Neural crest cell (in vitro differentiated cells): ENCODE measurements around the gene ARR3. TPM values are rescaled to one million over a fixed set of nuclear protein-coding genes. Genes with fewer than 3 reads are reported as not detected.
"Not testable (repeated sequence)": the region's sequence is repeated elsewhere in the genome, so short reads cannot be mapped to it uniquely, and the experiment has no call there.

Source experiments
- DNase-seq: peaks from one replicate; pipeline ENCODE4 v3.0.0; 2021; ENCODE audit warnings: low read depth, mixed read lengths, low spot score
- H3K27ac Mint-ChIP-seq: one replicate; pipeline ENCODE4 v1.8.0; 2021; ENCODE audit warnings: mild to moderate bottlenecking, mixed read lengths; ENCODE audit not compliant: unreplicated experiment
- H3K27me3 Mint-ChIP-seq: 2 replicates; pipeline ENCODE4 v1.8.0; 2021; ENCODE audit warnings: low read depth, mild to moderate bottlenecking, mixed read lengths
- H3K36me3 Mint-ChIP-seq: 2 replicates; pipeline ENCODE4 v1.8.0; 2021; ENCODE audit warnings: low read depth, mild to moderate bottlenecking, mixed read lengths
- H3K4me1 Mint-ChIP-seq: 2 replicates; pipeline ENCODE4 v1.8.0; 2021; ENCODE audit warnings: mixed read lengths
- H3K4me3 Mint-ChIP-seq: one replicate; pipeline ENCODE4 v1.8.0; 2021; ENCODE audit warnings: mild to moderate bottlenecking, mixed read lengths
- H3K9me3 Mint-ChIP-seq: 2 replicates; pipeline ENCODE4 v1.8.0; 2021; ENCODE audit warnings: mixed read lengths
- CTCF ChIP-seq: fragments of 200-600 bp; sonication (generic); conservative IDR thresholded peaks from 2 replicates; pipeline ENCODE4 v1.5.0; 2021; ENCODE audit warnings: antibody characterized with exemption, mild to moderate bottlenecking
- total RNA-seq: library from RNA; stranded (reverse); gene quantifications from 2 replicates; pipeline ENCODE4 v1.2.1, GENCODE V29; 2021

The ARR3 gene
- total RNA-seq, 1 donor from 2014 or later: not detected

GRCh38 chrX:70234355-70234754 is 33.8 kb upstream of the ARR3 start, which contains the start of gene AWAT1:
Gene AWAT1, plus strand, starts transcription at chrX:70234655. Its CDS starts 41 bp downstream, at chrX:70234696.
- no peak for TF ChIP-seq CTCF
- Mint-ChIP-seq H3K4me3 (no peak within 1 kb of the TSS), H3K27ac (no peak within 1 kb of the TSS), H3K9me3 (peaks cover 11% of the 10 kb centered on the region), H3K36me3 (no peaks in the 10 kb centered on the region), H3K27me3 (peaks cover 2% of the 10 kb centered on the region), H3K4me1 (no peaks in the 10 kb centered on the region)
- no peak for DNase-seq

GRCh38 chrX:70240751-70241150 is 27.4 kb upstream of the ARR3 start:
- TF ChIP-seq CTCF: no peak
- peaks cover 2% of the 10 kb centered on the region for H3K36me3 Mint-ChIP-seq
- no peak overlapping the region for H3K4me3 Mint-ChIP-seq
- DNase-seq: no peak
- H3K9me3 Mint-ChIP-seq: peaks cover 9% of the 10 kb centered on the region
- H3K4me1 Mint-ChIP-seq: no peaks in the 10 kb centered on the region
- no peaks in the 10 kb centered on the region for H3K27me3 Mint-ChIP-seq
- H3K27ac Mint-ChIP-seq: no peak overlapping the region

DNA sequence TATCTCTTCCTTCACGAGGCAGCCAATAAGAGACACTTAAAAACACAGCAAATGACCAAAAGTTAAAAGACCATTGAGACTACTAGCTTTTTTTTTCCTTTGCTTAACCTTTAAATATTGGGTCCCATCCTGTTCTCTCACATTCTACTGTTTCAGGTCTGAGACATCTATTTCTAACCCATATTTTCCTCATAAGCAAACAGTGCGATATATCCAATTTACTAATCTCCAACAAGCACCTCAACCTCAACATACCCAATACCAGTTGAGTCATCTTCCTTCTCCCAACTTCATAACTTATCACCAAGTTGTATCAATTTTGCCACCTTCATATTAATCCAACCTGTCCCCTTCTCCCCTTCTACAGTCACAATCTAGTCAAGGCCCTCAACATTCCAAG is 26.6 kb upstream of the ARR3 start:
- no peak for DNase-seq
- Mint-ChIP-seq H3K4me1 (no peaks in the 10 kb centered on the region), H3K27me3 (no peaks in the 10 kb centered on the region), H3K9me3 (peaks cover 6% of the 10 kb centered on the region), H3K27ac (no peak overlapping the region), H3K36me3 (peaks cover 2% of the 10 kb centered on the region), H3K4me3 (no peak overlapping the region)
- TF ChIP-seq CTCF: no peak

- not testable (repeated sequence) for H3K27me3 Mint-ChIP-seq, H3K9me3 Mint-ChIP-seq, H3K36me3 Mint-ChIP-seq, H3K4me3 Mint-ChIP-seq, H3K4me1 Mint-ChIP-seq, H3K27ac Mint-ChIP-seq, DNase-seq
Measured at GRCh38 chrX:70243601-70244000, 24.5 kb upstream of the ARR3 start.

DNA sequence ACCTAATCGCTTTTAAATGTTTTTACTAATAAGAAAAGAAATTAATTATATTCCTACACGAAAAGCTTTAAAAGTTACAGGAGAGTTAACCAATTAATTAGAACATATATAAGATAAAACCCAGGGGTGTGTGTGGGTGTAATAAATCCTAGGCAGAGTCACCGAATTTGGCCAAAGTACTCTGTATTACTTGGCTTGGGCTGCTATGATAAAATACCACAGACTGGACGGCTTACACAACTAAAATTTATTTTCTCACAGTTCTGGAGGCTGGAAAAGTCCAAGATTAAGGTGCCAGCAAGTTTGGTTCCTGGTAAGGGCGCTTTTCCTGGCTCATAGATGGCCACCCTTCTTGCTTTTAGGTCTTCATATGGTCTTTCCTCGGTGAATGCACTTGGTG is 23.3 kb upstream of the ARR3 start:
- H3K9me3 Mint-ChIP-seq: peaks cover 7% of the 10 kb centered on the region
- no peak overlapping the region for H3K27ac Mint-ChIP-seq
- peaks cover 2% of the 10 kb centered on the region for H3K36me3 Mint-ChIP-seq
- no peak for DNase-seq
- H3K27me3 Mint-ChIP-seq: no peaks in the 10 kb centered on the region
- no peak overlapping the region for H3K4me3 Mint-ChIP-seq
- TF ChIP-seq CTCF: no peak
- H3K4me1 Mint-ChIP-seq: no peaks in the 10 kb centered on the region

DNA sequence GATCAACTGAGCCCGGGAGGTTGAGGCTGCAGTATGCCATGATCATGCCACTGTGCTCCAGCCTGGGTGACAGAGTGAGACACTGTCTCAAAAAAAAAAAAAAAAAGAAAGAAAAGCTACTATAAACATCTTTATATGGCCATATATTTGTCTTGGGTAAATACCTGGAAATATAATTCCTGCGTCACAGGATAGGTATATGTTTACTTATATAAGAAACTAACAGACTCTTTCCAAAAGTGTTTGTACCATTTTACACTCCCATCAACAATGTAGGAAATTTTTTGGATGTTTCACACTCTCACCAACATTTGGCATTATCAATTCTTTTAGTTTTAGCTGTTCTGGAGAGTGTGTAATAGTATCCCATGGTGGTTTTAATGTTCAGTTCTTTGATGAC is 20.9 kb upstream of the ARR3 start:
- H3K9me3 Mint-ChIP-seq: peaks cover 5% of the 10 kb centered on the region
- H3K27me3 Mint-ChIP-seq: no peaks in the 10 kb centered on the region
- no peaks in the 10 kb centered on the region for H3K4me1 Mint-ChIP-seq
- H3K27ac Mint-ChIP-seq: no peak overlapping the region
- no peak for TF ChIP-seq CTCF
- H3K36me3 Mint-ChIP-seq: peaks cover 5% of the 10 kb centered on the region
- no peak for DNase-seq
- no peak overlapping the region for H3K4me3 Mint-ChIP-seq
